HepG2 (cell line): ENCODE measurements around the gene ODC1. TPM values are rescaled to one million over a fixed set of nuclear protein-coding genes. Genes with fewer than 3 reads are reported as not detected.

Experiments used
- FOXP4 ChIP-seq: sonication (generic); formaldehyde crosslinking; IDR thresholded peaks from 2 replicates; pipeline ENCODE4 v1.4.0; 2020; ENCODE audit warnings: missing genetic modification reagents
- GFI1 ChIP-seq: sonication (generic); formaldehyde crosslinking; IDR thresholded peaks from 2 replicates; pipeline ENCODE4 v1.5.0; 2020; ENCODE audit warnings: missing genetic modification reagents, mild to moderate bottlenecking, borderline replicate concordance
- KLF12 ChIP-seq: sonication (generic); formaldehyde crosslinking; IDR thresholded peaks from 2 replicates; pipeline ENCODE4 v1.4.0; 2020; ENCODE audit warnings: missing genetic modification reagents, borderline replicate concordance
- MAFF ChIP-seq: IDR thresholded peaks from 2 replicates; pipeline ENCODE4 v1.6.1; 2011; ENCODE audit warnings: low read depth, low read length, improper control_type of control experiment
- NKX3-1 ChIP-seq: sonication (generic); formaldehyde crosslinking; IDR thresholded peaks from 2 replicates; pipeline ENCODE4 v1.5.0; 2020; ENCODE audit warnings: missing genetic modification reagents
- PBX2 ChIP-seq: IDR thresholded peaks from 2 replicates; pipeline ENCODE4 v1.6.1; 2016; ENCODE audit warnings: control low read depth
- PRMT3 ChIP-seq: sonication (generic); formaldehyde crosslinking; IDR thresholded peaks from 2 replicates; pipeline ENCODE4 v1.8.1; 2022; ENCODE audit warnings: low read depth, mild to moderate bottlenecking, moderate library complexity, missing genetic modification reagents, borderline replicate concordance
- SIN3A ChIP-seq: IDR thresholded peaks from 2 replicates; pipeline ENCODE4 v1.6.1; 2011; ENCODE audit warnings: low read depth, mild to moderate bottlenecking, control low read depth, low read length, borderline replicate concordance
- SMAD3 ChIP-seq: sonication (generic); formaldehyde crosslinking; IDR thresholded peaks from 2 replicates; pipeline ENCODE4 v1.4.0; 2020; ENCODE audit warnings: missing genetic modification reagents
- SMARCE1 ChIP-seq: fragments of 450-650 bp; IDR thresholded peaks from 2 replicates; pipeline ENCODE4 v1.6.1; 2017; ENCODE audit warnings: borderline replicate concordance
- TCF7 ChIP-seq: sonication (generic); IDR thresholded peaks from 2 replicates; pipeline ENCODE4 v1.6.1; 2016; ENCODE audit warnings: antibody characterized with exemption, low read depth
- TRIM24 ChIP-seq: sonication (generic); formaldehyde crosslinking; IDR thresholded peaks from 2 replicates; pipeline ENCODE4 v1.8.0; 2022; ENCODE audit warnings: mild to moderate bottlenecking, missing genetic modification reagents
- ZC3H13 ChIP-seq: sonication (generic); formaldehyde crosslinking; IDR thresholded peaks from 2 replicates; pipeline ENCODE4 v1.8.1; 2023; ENCODE audit warnings: mild to moderate bottlenecking, missing genetic modification reagents, moderate library complexity
- ZFP36L2 ChIP-seq: sonication (generic); formaldehyde crosslinking; IDR thresholded peaks from 2 replicates; pipeline ENCODE4 v1.4.0; 2020; ENCODE audit warnings: missing genetic modification reagents
- ZMYM3 ChIP-seq: sonication (generic); formaldehyde crosslinking; IDR thresholded peaks from 2 replicates; pipeline ENCODE4 v1.5.1; 2020; ENCODE audit warnings: mild to moderate bottlenecking, missing genetic modification reagents
- ZNF335 ChIP-seq: sonication (generic); formaldehyde crosslinking; IDR thresholded peaks from 2 replicates; pipeline ENCODE4 v1.4.0; 2020; ENCODE audit warnings: missing genetic modification reagents
- ZNF550 ChIP-seq: sonication (generic); formaldehyde crosslinking; IDR thresholded peaks from 2 replicates; pipeline ENCODE4 v1.4.0; 2020; ENCODE audit warnings: mild to moderate bottlenecking, missing genetic modification reagents, borderline replicate concordance
- ZNF552 ChIP-seq: sonication (generic); formaldehyde crosslinking; IDR thresholded peaks from 2 replicates; pipeline ENCODE4 v1.9.0; 2022; ENCODE audit warnings: missing genetic modification reagents, mild to moderate bottlenecking, borderline replicate concordance
- polyA plus RNA-seq, 8 experiments: library from polyadenylated mRNA; depleted of rRNA in 3 of 8; stranded (reverse) in 7 of 8; unstranded in 1 of 8; fragments of >200 nt; fragmentation: Illumina TruSeq in 4 of 8; extraction: Trizol in 4 of 8; gene quantifications; 2 replicates each; pipeline versions ENCODE4 v1.2.1 to v1.2.3, GENCODE V29; 2011 to 2016; ENCODE audit warnings: low read depth in 4 of 8, missing spikeins in 1 of 8, mixed read lengths in 1 of 8; ENCODE audit not compliant: insufficient read depth in 1 of 8
- total RNA-seq, 5 experiments: library from RNA; depleted of rRNA; stranded (reverse); fragments of >200 nt; fragmentation: Illumina TruSeq; extraction: Trizol; gene quantifications; 2 replicates each; pipeline ENCODE4 v1.2.3, GENCODE V29; 2016; ENCODE audit warnings: low read depth in 1 of 5
- TF ChIP-seq, protein P1 (sequence below): fragments of 450-650 bp; IDR thresholded peaks from 2 replicates; pipeline ENCODE4 v1.6.1; 2016
- TF ChIP-seq, protein P2 (sequence below): sonication (generic); formaldehyde crosslinking; IDR thresholded peaks from 2 replicates; pipeline ENCODE4 v1.4.0; 2020; ENCODE audit warnings: mild to moderate bottlenecking, missing genetic modification reagents

ODC1 gene
- total and polyA plus RNA-seq, 2 of the 13 experiments (the other 11 are each of a cell fraction or from before 2014, with no cell fraction given), result 142 to 371 TPM

DNA sequence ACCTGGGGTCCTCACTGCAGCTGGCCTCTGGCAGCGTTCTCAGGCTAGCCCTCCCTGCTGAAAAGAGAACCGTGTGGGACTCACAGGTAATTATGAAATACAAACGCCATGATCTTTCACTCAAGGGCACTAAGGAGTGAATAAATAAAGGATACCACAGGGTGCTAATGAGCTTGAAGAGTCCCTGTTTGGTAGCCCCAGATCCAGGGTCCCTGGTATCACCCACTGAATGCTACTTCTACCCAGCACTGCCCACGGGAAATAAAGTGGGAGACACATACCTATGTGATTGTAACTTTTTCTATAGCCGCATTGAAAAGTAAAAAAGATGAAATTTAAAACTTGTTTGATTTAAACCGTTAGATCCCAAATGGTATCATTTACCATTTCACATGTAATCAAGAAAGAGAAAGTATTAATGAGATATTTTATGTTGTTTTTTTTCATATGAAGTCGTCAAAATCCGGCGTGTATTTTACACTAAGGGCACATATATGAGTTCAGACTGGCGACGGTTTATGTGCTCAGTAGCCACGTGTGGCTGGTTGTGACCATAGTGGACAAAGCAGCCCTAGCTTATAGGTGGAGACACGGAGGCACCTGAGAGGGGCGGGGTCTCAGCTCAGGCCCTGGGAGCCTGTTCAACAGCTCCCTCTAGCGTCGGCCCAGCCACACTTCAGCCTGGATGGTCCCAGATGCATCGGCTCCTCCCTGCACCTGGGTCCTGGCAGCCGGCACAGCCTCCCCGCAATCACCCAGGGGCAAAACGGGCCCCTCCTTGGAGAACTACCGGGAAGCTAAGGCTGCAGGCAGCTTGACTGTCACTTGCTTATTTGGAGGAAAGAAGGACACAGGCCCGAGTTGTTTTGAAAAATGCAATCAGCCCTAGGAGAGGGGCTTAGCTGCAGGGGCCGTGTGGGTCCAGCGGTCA lies 39.2 kb downstream of the ODC1 start (continued):
- TF ChIP-seq KLF12 (CRISPR knock-in tag), result peak; percentile 64; the same call in 1 of the 2 replicates
- TF ChIP-seq TCF7, result no peak
- TF ChIP-seq SIN3A, result peak; percentile 49; the same call in 1 of the 2 replicates
- TF ChIP-seq ZMYM3 (CRISPR knock-in tag), result no peak
- 0 out of 2 replicates have a peak, but pooled peaks have one; percentile 43 for TF ChIP-seq GFI1 (CRISPR knock-in tag)
- TF ChIP-seq TRIM24, result no peak
- no peak for TF ChIP-seq SMARCE1
- TF ChIP-seq NKX3-1, result no peak
- no peak for TF ChIP-seq FOXP4 (CRISPR knock-in tag)
- TF ChIP-seq, protein P1, sequence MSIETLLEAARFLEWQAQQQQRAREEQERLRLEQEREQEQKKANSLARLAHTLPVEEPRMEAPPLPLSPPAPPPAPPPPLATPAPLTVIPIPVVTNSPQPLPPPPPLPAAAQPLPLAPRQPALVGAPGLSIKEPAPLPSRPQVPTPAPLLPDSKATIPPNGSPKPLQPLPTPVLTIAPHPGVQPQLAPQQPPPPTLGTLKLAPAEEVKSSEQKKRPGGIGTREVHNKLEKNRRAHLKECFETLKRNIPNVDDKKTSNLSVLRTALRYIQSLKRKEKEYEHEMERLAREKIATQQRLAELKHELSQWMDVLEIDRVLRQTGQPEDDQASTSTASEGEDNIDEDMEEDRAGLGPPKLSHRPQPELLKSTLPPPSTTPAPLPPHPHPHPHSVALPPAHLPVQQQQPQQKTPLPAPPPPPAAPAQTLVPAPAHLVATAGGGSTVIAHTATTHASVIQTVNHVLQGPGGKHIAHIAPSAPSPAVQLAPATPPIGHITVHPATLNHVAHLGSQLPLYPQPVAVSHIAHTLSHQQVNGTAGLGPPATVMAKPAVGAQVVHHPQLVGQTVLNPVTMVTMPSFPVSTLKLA, result peak; percentile 78
- TF ChIP-seq ZNF550 (CRISPR knock-in tag), result no peak
- TF ChIP-seq SMAD3 (CRISPR knock-in tag), result peak; percentile 88
- no peak for TF ChIP-seq ZNF552
- no peak for TF ChIP-seq ZFP36L2
- peak; percentile 88 for TF ChIP-seq PRMT3 (CRISPR knock-in tag)
- TF ChIP-seq, protein P2, sequence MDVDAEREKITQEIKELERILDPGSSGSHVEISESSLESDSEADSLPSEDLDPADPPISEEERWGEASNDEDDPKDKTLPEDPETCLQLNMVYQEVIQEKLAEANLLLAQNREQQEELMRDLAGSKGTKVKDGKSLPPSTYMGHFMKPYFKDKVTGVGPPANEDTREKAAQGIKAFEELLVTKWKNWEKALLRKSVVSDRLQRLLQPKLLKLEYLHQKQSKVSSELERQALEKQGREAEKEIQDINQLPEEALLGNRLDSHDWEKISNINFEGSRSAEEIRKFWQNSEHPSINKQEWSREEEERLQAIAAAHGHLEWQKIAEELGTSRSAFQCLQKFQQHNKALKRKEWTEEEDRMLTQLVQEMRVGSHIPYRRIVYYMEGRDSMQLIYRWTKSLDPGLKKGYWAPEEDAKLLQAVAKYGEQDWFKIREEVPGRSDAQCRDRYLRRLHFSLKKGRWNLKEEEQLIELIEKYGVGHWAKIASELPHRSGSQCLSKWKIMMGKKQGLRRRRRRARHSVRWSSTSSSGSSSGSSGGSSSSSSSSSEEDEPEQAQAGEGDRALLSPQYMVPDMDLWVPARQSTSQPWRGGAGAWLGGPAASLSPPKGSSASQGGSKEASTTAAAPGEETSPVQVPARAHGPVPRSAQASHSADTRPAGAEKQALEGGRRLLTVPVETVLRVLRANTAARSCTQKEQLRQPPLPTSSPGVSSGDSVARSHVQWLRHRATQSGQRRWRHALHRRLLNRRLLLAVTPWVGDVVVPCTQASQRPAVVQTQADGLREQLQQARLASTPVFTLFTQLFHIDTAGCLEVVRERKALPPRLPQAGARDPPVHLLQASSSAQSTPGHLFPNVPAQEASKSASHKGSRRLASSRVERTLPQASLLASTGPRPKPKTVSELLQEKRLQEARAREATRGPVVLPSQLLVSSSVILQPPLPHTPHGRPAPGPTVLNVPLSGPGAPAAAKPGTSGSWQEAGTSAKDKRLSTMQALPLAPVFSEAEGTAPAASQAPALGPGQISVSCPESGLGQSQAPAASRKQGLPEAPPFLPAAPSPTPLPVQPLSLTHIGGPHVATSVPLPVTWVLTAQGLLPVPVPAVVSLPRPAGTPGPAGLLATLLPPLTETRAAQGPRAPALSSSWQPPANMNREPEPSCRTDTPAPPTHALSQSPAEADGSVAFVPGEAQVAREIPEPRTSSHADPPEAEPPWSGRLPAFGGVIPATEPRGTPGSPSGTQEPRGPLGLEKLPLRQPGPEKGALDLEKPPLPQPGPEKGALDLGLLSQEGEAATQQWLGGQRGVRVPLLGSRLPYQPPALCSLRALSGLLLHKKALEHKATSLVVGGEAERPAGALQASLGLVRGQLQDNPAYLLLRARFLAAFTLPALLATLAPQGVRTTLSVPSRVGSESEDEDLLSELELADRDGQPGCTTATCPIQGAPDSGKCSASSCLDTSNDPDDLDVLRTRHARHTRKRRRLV (CRISPR knock-in tag), result no peak
- TF ChIP-seq ZC3H13 (CRISPR knock-in tag), result no peak; the same call in 1 of the 2 replicates
- TF ChIP-seq MAFF, result no peak
- no peak; the same call in 1 of the 2 replicates for TF ChIP-seq ZNF335 (CRISPR knock-in tag)
- TF ChIP-seq PBX2 (CRISPR knock-in tag), result no peak
